ENCODE measurements around the gene DRAXIN.

DNA sequence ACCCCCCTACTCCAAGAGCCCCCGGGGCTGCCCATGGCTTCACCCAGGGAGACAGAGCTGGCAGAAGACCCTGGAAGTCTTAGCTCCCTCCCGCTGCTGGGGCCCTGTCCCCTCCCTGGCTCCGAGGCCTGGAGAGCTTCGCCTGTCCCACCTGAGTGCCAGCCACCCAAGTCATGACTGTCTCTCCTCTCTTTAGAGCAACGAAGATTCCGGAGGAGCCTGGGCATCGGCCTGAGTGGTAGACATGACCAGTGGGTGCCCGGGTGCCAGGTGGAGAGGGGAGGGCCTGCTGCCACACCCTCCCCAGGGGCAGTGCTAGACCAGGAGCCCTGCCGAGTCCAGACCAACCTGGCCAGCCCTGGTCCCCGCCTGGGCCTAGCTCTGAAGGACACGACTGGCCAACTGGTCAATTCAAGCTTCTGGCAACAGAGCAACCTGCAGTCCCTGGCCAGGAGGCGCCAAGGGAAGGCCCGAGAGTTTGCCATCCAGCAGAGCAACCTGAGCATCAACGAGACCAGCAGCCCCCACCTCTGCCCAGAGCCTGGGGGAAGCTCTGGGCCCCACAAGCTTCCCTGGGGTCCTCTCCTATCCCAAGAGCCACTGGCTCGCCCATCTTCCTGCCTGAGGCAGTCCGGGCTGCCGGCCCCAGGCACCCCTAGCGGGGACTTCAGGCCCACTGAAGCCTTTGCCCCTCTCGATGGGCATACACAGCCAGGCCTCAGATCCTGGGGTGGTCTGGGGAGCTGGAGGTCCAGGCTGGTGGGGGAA lies 74.3 kb downstream of the DRAXIN start:
- TF ChIP-seq SP1 (IDR thresholded peaks at IDR 0.05) = no peak
- TF ChIP-seq BHLHE40 (IDR thresholded peaks at IDR 0.05; ENCODE audit: borderline replicate concordance) = no peak
- TF ChIP-seq ZNF384 (IDR thresholded peaks at IDR 0.05) = no peak
- no peak for TF ChIP-seq L3MBTL2 (conservative IDR thresholded peaks at IDR 0.05)
- TF ChIP-seq TARDBP (IDR thresholded peaks at IDR 0.05) = no peak
